Ammon's horn (tissue), 1 donor: ENCODE data around the gene PROCR.
"Not testable (repeated sequence)": the region's sequence is repeated elsewhere in the genome, so short reads cannot be mapped to it uniquely, and the experiment has no call there.

Experiments
- DNase-seq: peaks from one replicate; pipeline ENCODE4 v3.0.0-alpha.2; 2016; ENCODE audit warnings: low spot score

Gene PROCR

DNA sequence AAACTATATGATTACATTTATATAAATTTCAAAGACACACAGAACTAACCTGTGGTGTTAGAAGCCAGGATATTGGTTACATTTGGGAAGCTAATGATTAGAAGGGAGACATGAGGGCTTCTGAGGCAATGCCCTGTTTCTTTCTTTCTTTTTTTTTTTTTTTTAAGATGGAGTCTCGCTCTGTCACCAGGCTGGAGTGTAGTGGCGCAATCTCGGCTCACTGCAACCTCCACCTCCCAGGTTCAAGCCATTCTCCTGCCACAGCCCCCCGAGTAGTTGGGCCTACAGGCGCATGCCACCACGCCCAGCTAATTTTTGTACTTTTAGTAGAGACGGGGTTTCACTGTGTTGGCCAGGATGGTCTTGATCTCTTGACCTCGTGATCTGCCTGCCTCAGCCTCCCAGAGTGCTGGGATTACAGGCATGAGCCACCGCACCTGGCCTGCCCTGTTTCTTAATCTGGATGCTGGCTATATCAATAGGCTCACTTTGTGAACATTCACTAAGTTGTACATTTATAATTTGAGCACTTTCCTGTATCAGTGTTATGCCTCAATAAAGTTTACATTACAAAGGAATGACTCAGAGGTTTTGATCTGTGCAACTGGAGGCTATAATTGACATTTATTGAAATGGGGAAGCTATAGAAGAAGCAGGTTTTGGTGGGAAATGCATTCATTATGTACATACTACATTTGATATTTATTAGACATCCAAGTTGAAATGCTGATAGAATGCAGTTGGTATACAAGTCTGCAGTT lies 21.3 kb downstream of the PROCR start:
- DNase-seq: not testable (repeated sequence)

DNA sequence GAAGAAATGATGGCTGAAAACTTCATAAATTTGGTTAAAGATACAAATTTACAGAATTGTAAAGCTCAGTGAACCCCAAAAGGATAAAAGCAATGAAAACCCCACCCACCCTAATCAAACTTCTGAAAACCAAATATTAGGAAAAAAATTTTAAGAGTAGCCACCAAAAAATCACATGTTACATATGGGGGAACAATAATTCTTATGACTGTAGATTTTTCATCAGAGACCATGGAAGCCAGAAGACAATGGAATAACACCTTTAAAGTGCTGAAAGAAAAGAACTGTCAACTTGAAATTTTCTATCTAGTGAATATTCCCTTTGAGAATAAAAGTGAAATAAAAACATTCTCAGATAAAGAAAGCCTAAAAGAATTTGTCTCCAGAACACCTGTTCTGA lies 24.4 kb downstream of the PROCR start:
- no peak for DNase-seq

DNA sequence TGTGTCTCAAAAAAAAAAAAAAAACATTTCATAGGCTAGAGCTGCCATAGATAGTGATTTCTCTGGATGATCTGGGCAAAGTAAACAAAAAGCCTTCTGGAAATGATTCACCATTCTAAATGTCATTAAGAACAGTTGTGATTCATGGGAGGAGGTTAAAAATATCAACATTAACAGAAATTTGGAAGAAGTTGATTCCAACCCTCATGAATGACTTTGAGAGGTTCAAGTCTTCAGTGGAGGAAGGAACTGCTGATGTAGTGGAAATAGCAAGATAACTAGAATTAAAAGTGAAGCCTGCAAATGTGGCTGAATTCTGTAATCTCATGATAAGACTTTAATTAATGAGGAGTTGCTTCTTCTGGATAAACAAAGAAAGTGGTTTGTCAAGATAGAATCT lies 27.9 kb downstream of the PROCR start:
- DNase-seq: no peak

DNA sequence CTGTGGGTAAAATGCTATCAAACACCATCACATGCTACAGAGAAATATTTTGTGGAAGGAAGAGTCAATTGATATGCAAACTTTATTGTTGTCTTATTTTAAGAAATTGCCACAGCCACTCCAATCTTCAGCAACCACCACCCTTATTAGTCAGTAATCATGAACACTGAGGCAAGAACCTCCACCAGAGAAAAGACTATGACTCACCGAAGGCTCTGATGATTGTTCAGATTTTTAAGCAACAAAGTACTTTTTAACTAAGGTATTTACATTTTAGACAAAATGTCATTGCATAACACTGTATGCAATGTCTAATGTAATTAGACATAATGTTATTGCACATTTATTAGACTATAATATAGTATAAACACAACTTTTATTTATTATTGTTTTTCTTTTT lies 28.4 kb downstream of the PROCR start:
- DNase-seq: no peak

DNA sequence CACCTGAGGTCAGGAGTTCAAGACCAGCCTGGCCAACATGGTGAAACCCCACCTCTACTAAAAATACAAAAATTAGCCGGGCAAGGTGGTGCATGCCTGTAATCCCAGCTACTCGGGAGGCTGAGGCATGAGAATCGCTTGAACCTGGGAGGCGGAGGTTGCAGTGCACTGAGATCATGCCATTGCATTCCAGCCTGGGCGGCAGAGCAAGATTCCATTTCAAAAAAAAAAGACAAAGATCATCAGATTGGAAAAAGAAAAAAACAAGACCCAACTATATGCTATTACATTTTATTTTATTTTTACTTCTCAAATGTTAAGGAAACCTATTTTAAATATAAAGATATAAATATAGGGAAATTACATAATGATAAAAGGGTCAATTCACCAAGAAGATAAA lies 29.6 kb downstream of the PROCR start:
- not testable (repeated sequence) for DNase-seq

DNA sequence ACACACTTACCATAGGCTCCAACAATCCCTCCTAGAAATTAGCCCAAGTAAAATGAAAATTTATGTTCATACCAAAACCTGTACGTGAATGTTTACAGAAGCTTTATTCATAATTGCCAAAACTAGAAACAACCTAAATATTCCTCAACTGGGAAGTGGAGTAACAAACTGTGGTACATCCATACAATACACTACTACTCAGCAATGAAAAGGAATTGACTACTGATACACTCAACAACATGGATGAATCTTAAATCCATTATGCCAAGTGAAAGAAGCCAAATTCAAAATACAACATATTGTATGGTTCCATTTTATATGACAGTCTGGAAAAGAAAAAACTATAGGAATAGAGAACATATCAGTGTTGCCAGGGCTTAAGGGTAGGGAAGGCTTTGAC lies 34.9 kb downstream of the PROCR start:
- DNase-seq: no peak

DNA sequence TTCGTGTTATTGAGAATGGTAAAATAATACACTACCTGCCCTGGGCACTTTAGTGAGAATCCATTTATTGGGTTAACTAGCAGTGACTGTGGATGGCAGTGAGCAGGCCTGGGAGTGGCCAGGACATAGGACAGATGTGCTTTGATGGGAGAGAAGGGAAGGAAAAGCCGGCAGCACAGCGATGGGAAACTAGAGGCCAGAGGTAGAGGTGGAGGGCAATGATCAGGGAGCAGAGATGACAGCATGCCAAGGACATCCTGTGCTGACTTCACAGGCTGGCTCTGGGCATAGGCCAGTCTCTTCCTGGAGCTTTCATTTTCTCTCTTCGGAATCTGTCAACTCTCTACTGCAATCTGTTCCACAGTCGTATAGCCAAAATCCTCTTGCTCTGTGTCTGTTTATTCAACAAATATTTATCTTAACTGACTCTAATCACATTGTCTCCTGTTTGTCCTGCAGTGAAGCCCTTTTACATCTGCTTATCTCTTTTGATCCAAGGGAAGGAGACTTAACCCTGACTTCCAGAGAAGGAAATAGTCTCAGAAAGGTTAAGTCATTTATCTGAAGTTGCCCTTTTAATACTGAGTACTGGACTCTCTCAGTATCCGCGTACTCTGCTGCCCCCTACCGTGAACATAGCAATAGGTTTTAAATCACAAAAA lies 36.2 kb downstream of the PROCR start:
- peak; percentile 89 for DNase-seq

DNA sequence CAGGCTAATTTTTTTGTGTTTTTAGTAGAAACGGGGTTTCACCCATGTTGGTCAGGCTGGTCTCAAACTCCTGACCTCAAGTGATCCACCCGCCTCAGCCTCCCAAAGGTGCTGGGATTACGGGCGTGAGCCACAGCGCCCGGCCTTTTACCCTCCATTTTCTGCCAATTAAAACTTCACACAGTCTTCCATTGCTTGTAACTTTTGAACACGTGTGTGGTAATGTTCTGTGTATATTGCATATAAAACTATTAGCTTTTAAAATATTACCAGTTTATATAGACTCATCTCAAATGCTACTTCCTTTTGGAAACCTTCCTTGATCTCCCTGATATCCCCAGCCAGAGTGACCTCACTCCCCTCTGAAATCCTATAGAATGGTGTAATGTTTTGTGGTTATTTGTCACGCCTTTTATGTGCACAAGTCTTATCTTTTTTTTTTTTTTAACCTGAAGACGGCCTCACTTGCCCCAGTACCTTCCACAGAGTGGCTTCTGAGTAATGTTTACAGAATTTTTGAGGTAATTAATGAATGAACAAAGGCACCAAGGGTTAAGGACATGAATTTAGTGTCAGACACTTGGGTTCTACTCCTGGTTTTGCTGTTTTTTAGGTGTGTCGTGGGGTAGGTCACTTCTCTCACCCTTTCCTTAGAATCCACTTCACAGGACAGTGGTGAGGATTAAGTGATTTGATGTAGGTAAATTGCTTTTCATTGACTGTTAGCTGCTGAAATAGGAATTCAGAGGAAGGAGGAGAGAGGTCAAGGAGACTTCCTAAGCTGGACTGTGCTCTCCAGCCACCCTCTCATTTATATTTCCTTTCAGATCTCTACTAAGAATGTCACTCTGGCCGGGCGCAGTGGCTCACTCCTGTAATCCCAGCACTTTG lies 43.4 kb downstream of the PROCR start:
- no peak for DNase-seq

DNA sequence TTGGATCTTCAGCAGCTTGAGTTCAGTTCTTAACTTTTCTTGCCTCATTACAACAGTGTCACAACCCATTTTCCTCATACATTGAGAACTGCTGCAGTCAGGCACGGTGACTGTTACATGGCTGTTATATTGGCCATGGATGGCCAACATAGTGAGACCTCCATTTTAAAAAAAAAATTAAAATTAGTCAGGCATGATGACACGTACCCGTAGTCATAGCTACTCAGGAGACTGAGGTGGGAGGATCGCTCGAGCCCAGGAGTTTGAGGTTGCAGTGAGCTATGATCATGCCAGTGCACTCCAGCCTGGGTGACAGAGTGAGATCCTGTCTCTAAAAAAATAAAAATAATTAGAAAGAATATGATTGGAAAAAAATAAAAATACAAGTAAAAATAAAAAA lies 44.7 kb downstream of the PROCR start:
- no peak for DNase-seq

DNA sequence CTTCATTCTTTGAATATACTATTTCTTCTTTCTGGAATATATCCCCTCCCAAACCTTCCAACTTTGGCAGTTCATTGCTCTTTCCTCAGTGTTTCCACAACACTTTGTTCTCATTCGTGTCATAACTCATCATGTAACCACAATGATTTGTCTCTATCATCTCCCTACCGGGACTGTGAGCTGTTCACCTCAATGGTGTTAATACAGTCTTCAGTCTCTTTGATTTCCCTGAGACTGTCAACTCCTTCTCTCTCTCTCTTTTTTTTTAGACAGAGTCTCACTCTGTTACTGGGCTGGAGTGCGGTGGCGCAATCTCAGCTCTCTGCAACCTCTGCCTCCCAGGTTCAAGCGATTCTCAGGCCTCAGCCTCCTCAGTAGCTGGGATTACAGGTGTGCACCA lies 52.1 kb downstream of the PROCR start:
- DNase-seq: no peak

DNA sequence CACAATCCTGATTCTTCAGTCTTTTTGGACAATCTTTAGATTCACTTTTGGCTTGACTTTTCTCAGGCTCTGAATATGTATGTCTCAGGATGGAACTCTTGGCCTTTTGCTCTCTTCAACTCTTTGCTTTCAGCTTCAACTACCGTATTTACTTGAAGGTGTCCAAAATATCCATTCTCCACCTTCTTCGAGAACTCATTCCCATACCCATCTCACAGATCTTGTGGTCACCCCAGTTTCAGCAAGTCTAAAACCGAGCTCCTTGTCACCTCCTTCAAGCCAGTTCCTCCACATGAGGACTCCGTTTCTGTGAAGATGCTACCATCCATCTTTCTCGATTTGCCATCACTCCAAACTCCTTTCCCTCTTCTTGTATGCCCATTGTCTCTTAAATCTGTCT lies 52.7 kb downstream of the PROCR start:
- no peak for DNase-seq

DNA sequence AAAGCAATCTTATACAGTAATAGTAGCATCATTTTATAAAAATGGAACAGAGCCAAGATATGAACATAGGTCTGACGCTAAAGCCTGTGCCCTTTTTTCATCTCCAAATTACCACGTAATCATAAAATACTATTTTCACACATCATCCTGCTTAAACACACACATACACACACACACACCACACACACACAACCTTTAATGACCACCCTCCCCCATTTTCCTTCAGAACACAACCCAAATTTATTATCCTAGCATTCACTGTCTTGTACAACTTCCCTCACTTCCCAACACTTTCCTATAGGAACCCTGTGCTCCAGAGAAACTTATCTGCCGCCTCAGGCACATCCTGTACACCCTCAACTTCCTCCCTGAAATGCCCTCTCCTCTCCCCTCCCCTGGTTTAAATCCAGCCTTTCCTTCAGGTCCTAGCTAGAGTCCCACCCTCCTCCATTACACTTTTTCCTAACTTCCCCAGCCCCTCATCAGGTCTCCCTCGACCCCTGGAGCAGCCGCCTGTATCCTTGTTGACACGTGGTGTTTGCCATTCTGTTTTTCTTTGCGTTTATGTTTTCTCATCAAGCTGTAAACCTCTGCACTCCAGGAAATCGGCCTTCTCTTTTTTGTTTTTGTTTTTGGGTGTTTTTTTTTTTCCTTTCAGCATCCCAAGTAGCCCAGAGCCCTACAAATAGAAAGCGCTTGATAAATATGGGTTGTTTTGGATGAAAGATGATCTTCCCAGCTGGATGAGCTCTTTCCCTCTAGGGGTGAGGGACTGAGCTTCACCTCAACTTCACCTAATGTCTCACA lies 53.6 kb downstream of the PROCR start:
- DNase-seq: no peak

DNA sequence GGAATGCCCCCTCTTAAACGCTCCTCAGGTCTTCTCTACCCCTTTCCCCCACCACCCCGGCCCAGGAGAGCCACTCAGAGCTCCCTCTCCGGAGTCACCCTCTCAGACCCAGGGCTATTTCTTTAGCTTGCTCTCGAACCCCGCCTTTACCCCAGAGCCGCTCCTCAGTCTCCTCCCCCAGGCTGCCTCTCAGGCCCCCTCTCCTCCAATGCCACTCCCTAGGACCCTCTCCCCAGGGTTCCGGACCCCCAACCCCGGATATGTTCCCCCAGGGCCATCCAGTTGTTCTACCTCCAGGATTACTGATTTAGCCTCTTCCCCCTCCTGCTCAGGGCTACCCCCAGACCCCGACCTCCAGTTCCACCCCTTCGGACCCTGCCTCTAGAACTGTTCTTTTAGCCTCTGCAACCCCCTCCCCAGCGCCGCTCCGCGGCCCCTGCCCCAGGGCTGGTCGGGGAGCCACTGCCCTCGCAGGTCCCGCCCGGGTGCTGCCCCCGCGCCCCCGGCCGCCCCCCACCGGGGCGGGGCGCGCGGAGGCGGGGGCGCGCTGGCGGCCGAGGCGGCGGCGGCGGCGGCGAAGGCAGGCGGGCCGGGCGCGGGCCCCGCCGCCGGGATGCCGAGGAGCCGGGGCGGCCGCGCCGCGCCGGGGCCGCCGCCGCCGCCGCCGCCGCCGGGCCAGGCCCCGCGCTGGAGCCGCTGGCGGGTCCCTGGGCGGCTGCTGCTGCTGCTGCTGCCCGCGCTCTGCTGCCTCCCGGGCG lies 54.4 kb downstream of the PROCR start, which contains the start of gene MMP24:
TSS of gene MMP24 (plus strand) at position 565 of the 758 bp plus-strand sequence. CDS start at position 614, 49 bp downstream.
- no peak for DNase-seq
